ENCODE data around the gene ZNF70. TPM values are rescaled to one million over a fixed set of nuclear protein-coding genes. Genes with fewer than 3 reads are reported as not detected.

The ZNF70 gene
- total and polyA plus RNA-seq, 10 of the 15 experiments (the other 5 are each of a cell fraction or from before 2014, with no cell fraction given), result 0.15 to 2.3 (median 0.85) TPM

GRCh38 chr22:23772315-23772648 is 21.4 kb upstream of the ZNF70 start (continued):
- TF ChIP-seq ESRRA (IDR thresholded peaks at IDR 0.05; ENCODE audit: low read length), result no peak
- TF ChIP-seq TAF1 (IDR thresholded peaks at IDR 0.05; ENCODE audit: borderline replicate concordance, low read depth, low read length), result no peak
- peak; percentile 54; the same call in 1 of the 2 replicates for TF ChIP-seq NR2C1 (IDR thresholded peaks at IDR 0.05)
- TF ChIP-seq SPI1 (IDR thresholded peaks at IDR 0.05; ENCODE audit: borderline replicate concordance, insufficient read depth, low read depth, low read length), result no peak
- no peak for TF ChIP-seq ZBTB33 (IDR thresholded peaks at IDR 0.05)

GRCh38 chr22:23769321-23769965 is 18.5 kb upstream of the ZNF70 start:
- no TSS peak for BruUV-seq (replicated peaks)
- ChIA-PET CTCF (interaction anchor here (0.5 to 7.5 kb wide), 6 partner anchors 15 to 89 kb away, joined by 3 to 197 read pairs (median 4); partner anchors contain the start of genes DERL3 and VPREB3), POLR2A (interaction anchor here (0.5 to 3.2 kb wide), 5 partner anchors 17 to 92 kb away, joined by 3 to 18 read pairs (median 4); no protein-coding TSS in a partner anchor), SMC1A (ENCODE audit: uncharacterized antibody, unreplicated experiment) (interaction anchor here (1.0 to 6.3 kb wide), 5 partner anchors 17 to 87 kb away, joined by 3 to 40 read pairs (median 10); partner anchors contain the start of genes SLC2A11 and SMARCB1), RAD21 (ENCODE audit: unreplicated experiment) (interaction anchor here (3.6 to 4.0 kb wide), 2 partner anchors 76 to 81 kb away, joined by 24 to 34 read pairs; no protein-coding TSS in a partner anchor)
- intact Hi-C loops (cut with micrococcal nuclease; ENCODE audit: unreplicated experiment), result loop anchor here (5.0 kb wide), 1 partner anchor 227 kb away; no protein-coding TSS in a partner anchor
- ATAC-seq (no peak), DNase-seq (ENCODE audit: low read depth, low spot score) (no peak), FAIRE-seq (no peak)
- no peaks in the 10 kb centered on the region; the same call in 1 of the 2 replicates for H4K20me1 ChIP-seq (ENCODE audit: control insufficient read depth, insufficient read depth)
- no peak overlapping the region for H2AFZ ChIP-seq (ENCODE audit: control insufficient read depth, low read depth, low read length)
- in situ Hi-C loops (cut with MboI), result no loop called here
- H3K4me3 ChIP-seq, result no peak overlapping the region
- no peaks in the 10 kb centered on the region; a peak in 1 of 4 replicates for H3K36me3 ChIP-seq (ENCODE audit: control insufficient read depth in 2 of 2, insufficient read depth in 2 of 2, low read length in 1 of 2)
- peaks cover 22% of the 10 kb centered on the region for H3K79me2 ChIP-seq (ENCODE audit: control insufficient read depth, insufficient read depth, low read length)
- H3K4me1 ChIP-seq (ENCODE audit: control insufficient read depth, insufficient read depth, low read length), result peaks cover 23% of the 10 kb centered on the region
- H3K27ac ChIP-seq (ENCODE audit: control insufficient read depth, insufficient read depth), result no peak overlapping the region
- 63% methylated on average over 5 of the region's 6 CpGs for WGBS (ENCODE audit: insufficient coverage, insufficient replicate concordance, low lambda C conversion rate, missing lambda C conversion rate)
- peaks cover 0 to 2% of the 10 kb centered on the region in 2 experiments; a peak in 2 of 4 replicates for H3K27me3 ChIP-seq (replicated peaks in 1 of 2; ENCODE audit: control insufficient read depth in 2 of 2, insufficient read depth in 2 of 2, low read length in 1 of 2)
- H3K9me3 ChIP-seq (replicated peaks; ENCODE audit: control insufficient read depth, insufficient read depth, low read length), result no peaks in the 10 kb centered on the region
- no peak overlapping the region for H3K4me2 ChIP-seq (ENCODE audit: control insufficient read depth, insufficient read depth)
- no peak overlapping the region for H3K9ac ChIP-seq (ENCODE audit: control insufficient read depth, insufficient read depth, low read length)
- TF ChIP-seq SMARCA5 (IDR thresholded peaks at IDR 0.05) (no peak), CTCF (IDR thresholded peaks at IDR 0.05 in 2 of 3, conservative IDR thresholded peaks at IDR 0.05 in 1 of 3; ENCODE audit: control insufficient read depth in 2 of 3, extremely low read depth in 1 of 3, insufficient read depth in 1 of 3, low read depth in 3 of 3, low read length in 3 of 3) (no peak), EZH2 (IDR thresholded peaks at IDR 0.05; ENCODE audit: borderline replicate concordance, control insufficient read depth, low read depth, low read length) (no peak), HSF1 (IDR thresholded peaks at IDR 0.05; ENCODE audit: low read depth, low read length) (no peak)
